Esophagus squamous epithelium (tissue), 5 donors: ENCODE results near the gene EEF1G. TPM values are rescaled to one million over a fixed set of nuclear protein-coding genes. Genes with fewer than 3 reads are reported as not detected.
A peak's percentile ranks its signal among the peaks of the same experiment; 100 is the strongest.

Source experiments
- DNase-seq: peaks from one replicate; lab custom pipeline; 2025; lab: John Stamatoyannopoulos, UW
- H3K27ac ChIP-seq, 4 donors: fragments of 200-600 bp; sonication (generic); one replicate each; pipeline ENCODE4 v1.5.1; 2016 to 2019; ENCODE audit warnings: mild to moderate bottlenecking in 1 of 4
- H3K27me3 ChIP-seq, 4 donors: fragments of 200-600 bp; sonication (generic); 1 replicate in 3 of 4; 2 replicates in 1 of 4; pipeline versions ENCODE4 v1.5.1 to v1.6.0; 2017 to 2021; ENCODE audit warnings: antibody characterized with exemption in 1 of 4
- H3K36me3 ChIP-seq, 3 donors: fragments of 200-600 bp; sonication (generic); one replicate each; pipeline ENCODE4 v1.5.1; 2016 to 2019
- H3K4me1 ChIP-seq, 3 donors: fragments of 200-600 bp; sonication (generic); one replicate each; pipeline ENCODE4 v1.5.1; 2017 to 2019
- H3K4me3 ChIP-seq, 4 donors: fragments of 200-600 bp; sonication (generic); 1 replicate in 3 of 4; 2 replicates in 1 of 4; pipeline ENCODE4 v1.5.1; 2016 to 2019; ENCODE audit warnings: mild to moderate bottlenecking in 2 of 4, moderate library complexity in 1 of 4
- H3K9me3 ChIP-seq, 3 donors: fragments of 200-600 bp; sonication (generic); one replicate each; pipeline ENCODE4 v1.5.1; 2016 to 2019
- CTCF ChIP-seq, 6 experiments: fragments of 450-650 bp in 4 of 6; fragments of 200-600 bp in 2 of 6; sonication (generic) in 2 of 6; IDR thresholded peaks; one replicate each; pipeline ENCODE4 v1.5.1; 2016 to 2019; ENCODE audit warnings: antibody characterized with exemption in 6 of 6, mild to moderate bottlenecking in 4 of 6, moderate library complexity in 4 of 6
- POLR2A ChIP-seq, 4 donors: fragments of 450-650 bp; IDR thresholded peaks; one replicate each; pipeline ENCODE4 v1.6.1; 2017; ENCODE audit warnings: antibody characterized with exemption in 4 of 4, mild to moderate bottlenecking in 4 of 4, moderate library complexity in 3 of 4
- WGBS, 2 donors: methylation state at CpG; one replicate each; pipeline ENCODE4 v1.1.5; 2018; 5-methylcytosine and 5-hydroxymethylcytosine counted together
- intact Hi-C: fragments of 100-400 bp; cut with DNase I; formaldehyde crosslinking; loops from one replicate; pipeline ENCODE4 v1.15.0; 2022
- total RNA-seq, 4 donors: library from RNA; depleted of rRNA; stranded (reverse); fragments of >200 nt; gene quantifications; one replicate each; pipeline ENCODE4 v1.1.0, GENCODE V29; 2016
- donor health status: DM: yes; HTN: yes; CAD: no.

Gene EEF1G
- total RNA-seq, 4 donors from 2014 or later: 1,144 to 2,095 (median 1,685) TPM

GRCh38 chr11:62607714-62608113, 34.0 kb upstream of the EEF1G start:
- H3K4me1 ChIP-seq: peaks cover 18 to 76% (median 28%) of the 10 kb centered on the region in 3 donors
- H3K27ac ChIP-seq: peak overlapping the region in 2 of 4 donors; percentile 24 to 35
- no peak for DNase-seq
- no peaks in the 10 kb centered on the region for H3K27me3 ChIP-seq
- WGBS, 2 donors: 56 to 68% methylated on average over 4 of the region's 4 CpGs
- H3K9me3 ChIP-seq: no peaks in the 10 kb centered on the region
- no peak overlapping the region for H3K4me3 ChIP-seq
- TF ChIP-seq CTCF (IDR thresholded peaks at IDR 0.05) (no peak), POLR2A (IDR thresholded peaks at IDR 0.05) (no peak)
- intact Hi-C loops: no loop called here
- peaks cover 4 to 78% (median 10%) of the 10 kb centered on the region in 3 donors for H3K36me3 ChIP-seq

- 92 to 94% methylated on average over 2 to 7 of the region's 15 CpGs for WGBS, 2 donors
- H3K4me1 ChIP-seq: peaks cover 12 to 71% (median 22%) of the 10 kb centered on the region in 3 donors
- no peak overlapping the region for H3K27ac ChIP-seq
- H3K4me3 ChIP-seq: no peak overlapping the region
- peaks cover 4 to 75% (median 10%) of the 10 kb centered on the region in 3 donors for H3K36me3 ChIP-seq
- intact Hi-C loops: no loop called here
- H3K27me3 ChIP-seq: no peaks in the 10 kb centered on the region
- TF ChIP-seq CTCF (IDR thresholded peaks at IDR 0.05) (no peak), POLR2A (IDR thresholded peaks at IDR 0.05) (no peak)
- no peaks in the 10 kb centered on the region for H3K9me3 ChIP-seq
- DNase-seq: no peak
These were observed 32.2 kb upstream of the EEF1G start for GRCh38 chr11:62605902-62606301.

- H3K36me3 ChIP-seq: peaks cover 4 to 71% (median 10%) of the 10 kb centered on the region in 3 donors
- no peak overlapping the region for H3K4me3 ChIP-seq
- H3K27ac ChIP-seq: no peak overlapping the region
- DNase-seq: no peak
- no peaks in the 10 kb centered on the region for H3K9me3 ChIP-seq
- no peaks in the 10 kb centered on the region for H3K27me3 ChIP-seq
- no peak for TF ChIP-seq CTCF (IDR thresholded peaks at IDR 0.05)
- TF ChIP-seq POLR2A (IDR thresholded peaks at IDR 0.05): no peak
- intact Hi-C loops: no loop called here
- H3K4me1 ChIP-seq: peaks cover 10 to 71% (median 18%) of the 10 kb centered on the region in 3 donors
- 83 to 86% methylated on average over 6 of the region's 6 CpGs for WGBS, 2 donors
These were observed 31.8 kb upstream of the EEF1G start for GRCh38 chr11:62605467-62605866.

- H3K4me1 ChIP-seq: peaks cover 15 to 76% (median 21%) of the 10 kb centered on the region in 3 donors
- H3K9me3 ChIP-seq: no peaks in the 10 kb centered on the region
- 66 to 77% methylated on average over 7 to 10 of the region's 13 CpGs for WGBS, 2 donors
- no peaks in the 10 kb centered on the region for H3K27me3 ChIP-seq
- TF ChIP-seq POLR2A (IDR thresholded peaks at IDR 0.05): no peak
- no peak for TF ChIP-seq CTCF (IDR thresholded peaks at IDR 0.05)
- H3K36me3 ChIP-seq: peaks cover 4 to 62% (median 7%) of the 10 kb centered on the region in 3 donors
- H3K4me3 ChIP-seq: no peak overlapping the region
- no peak for DNase-seq
- intact Hi-C loops: no loop called here
- H3K27ac ChIP-seq: no peak overlapping the region
These were observed 30.9 kb upstream of the EEF1G start for GRCh38 chr11:62604460-62605120.

- no peak for TF ChIP-seq POLR2A (IDR thresholded peaks at IDR 0.05)
- TF ChIP-seq CTCF (IDR thresholded peaks at IDR 0.05): no peak
- intact Hi-C loops: no loop called here
- Histone ChIP-seq H3K4me1 (peaks cover 22 to 83% (median 25%) of the 10 kb centered on the region in 3 donors), H3K4me3 (no peak overlapping the region), H3K9me3 (no peaks in the 10 kb centered on the region), H3K27me3 (no peaks in the 10 kb centered on the region), H3K27ac (peak overlapping the region in 3 of 4 donors; percentile 95 to 99 (median 99)), H3K36me3 (peaks cover 4 to 54% (median 5%) of the 10 kb centered on the region in 3 donors)
- WGBS, 2 donors: 91 to 94% methylated on average over 5 to 7 of the region's 8 CpGs
- DNase-seq: no peak
These were observed 30.1 kb upstream of the EEF1G start for GRCh38 chr11:62603776-62604299.
